ENCODE measurements around the gene RAB30. TPM values are rescaled to one million over a fixed set of nuclear protein-coding genes. Genes with fewer than 3 reads are reported as not detected.
"Not testable (repeated sequence)": the region's sequence is repeated elsewhere in the genome, so short reads cannot be mapped to it uniquely, and the experiment has no call there.

RAB30 gene
- total and polyA plus RNA-seq, 2 donors (not counting 3 experiments of a cell fraction or from before 2014, with no cell fraction given) = 4.1 to 14.6 TPM

GRCh38 chr11:82945682-82946081 lies 126.0 kb downstream of the RAB30 start:
- TF ChIP-seq MAX (IDR thresholded peaks at IDR 0.05; ENCODE audit: insufficient read depth, insufficient read length) = no peak
- no peaks in the 10 kb centered on the region for H3K4me1 ChIP-seq (ENCODE audit: control insufficient read depth, extremely low read depth, insufficient read depth, low read length)
- dilution Hi-C loops (cut with MboI; ENCODE audit: extremely low pct_ligation_motif_present, low sequenced_read_pairs) (no loop called here), intact Hi-C loops (cut with micrococcal nuclease) (no loop called here)
- H3K4me3 ChIP-seq (replicated peaks in 1 of 3; ENCODE audit: insufficient read depth in 1 of 3, low read depth in 1 of 3, low read length in 3 of 3) = no peak overlapping the region
- no peaks in the 10 kb centered on the region for H3K36me3 ChIP-seq (ENCODE audit: control insufficient read depth in 2 of 2, extremely low read depth in 1 of 2, insufficient read depth in 2 of 2, low read length in 2 of 2)
- CTCF ChIA-PET = interaction anchor here (0.6 to 1.7 kb wide), 5 partner anchors 10 to 143 kb away, joined by 3 to 7 read pairs (median 3); no protein-coding TSS in a partner anchor
- DNase-seq (ENCODE audit: low read depth, low spot score) (no peak), FAIRE-seq (no peak)
- H3K9me1 ChIP-seq (replicated peaks; ENCODE audit: control insufficient read depth, extremely low read depth, insufficient read depth, low read length) = no peaks in the 10 kb centered on the region
- no peaks in the 10 kb centered on the region for H3K79me2 ChIP-seq (ENCODE audit: control insufficient read depth, insufficient read depth, low read length)
- H3K27me3 ChIP-seq (ENCODE audit: control insufficient read depth in 2 of 2, insufficient read depth in 2 of 2, low read length in 2 of 2) = no peaks in the 10 kb centered on the region
- BruUV-seq (replicated peaks) = no TSS peak
- no peak overlapping the region for H3K4me2 ChIP-seq (ENCODE audit: insufficient read depth, low read length)
- POLR2A ChIA-PET = no interaction called here
- no peak overlapping the region for H2AFZ ChIP-seq (ENCODE audit: low read depth, low read length)
- H3K27ac ChIP-seq (ENCODE audit: insufficient read depth, low read depth, low read length) = no peak overlapping the region
- no peak overlapping the region for H3K9ac ChIP-seq (replicated peaks; ENCODE audit: extremely low read depth, insufficient read depth, low read length)
- H3K9me3 ChIP-seq (replicated peaks; ENCODE audit: control insufficient read depth, insufficient read depth, low read length) = no peaks in the 10 kb centered on the region
- no peaks in the 10 kb centered on the region for H4K20me1 ChIP-seq (replicated peaks; ENCODE audit: control insufficient read depth, extremely low read depth, insufficient read depth, low read length)

DNA sequence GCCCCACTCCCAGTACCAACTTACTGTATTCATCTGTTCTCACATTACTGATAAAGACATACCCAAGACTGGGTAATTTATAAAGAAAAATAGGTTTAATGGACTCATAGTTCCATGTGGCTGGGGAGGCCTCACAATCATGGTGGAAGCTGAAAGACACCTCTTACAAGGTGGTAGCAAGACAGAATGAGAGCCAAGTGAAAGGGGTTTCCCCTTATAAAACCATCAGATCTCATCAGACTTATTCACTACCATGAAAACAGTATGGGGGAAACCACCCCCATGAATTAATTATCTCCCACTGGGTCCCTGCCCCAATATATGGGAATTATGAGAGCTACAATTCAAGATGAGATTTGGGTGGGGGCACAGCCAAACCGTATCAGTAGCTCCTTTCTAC lies 126.7 kb downstream of the RAB30 start:
- dilution Hi-C loops (cut with MboI; ENCODE audit: extremely low pct_ligation_motif_present, low sequenced_read_pairs); H3K9me3 ChIP-seq (replicated peaks; ENCODE audit: control insufficient read depth, insufficient read depth, low read length); H3K4me1 ChIP-seq (ENCODE audit: control insufficient read depth, extremely low read depth, insufficient read depth, low read length); H4K20me1 ChIP-seq (replicated peaks; ENCODE audit: control insufficient read depth, extremely low read depth, insufficient read depth, low read length); H2AFZ ChIP-seq (ENCODE audit: low read depth, low read length); H3K36me3 ChIP-seq (ENCODE audit: control insufficient read depth in 2 of 2, extremely low read depth in 1 of 2, insufficient read depth in 2 of 2, low read length in 2 of 2); H3K9ac ChIP-seq (replicated peaks; ENCODE audit: extremely low read depth, insufficient read depth, low read length); H3K27me3 ChIP-seq (ENCODE audit: control insufficient read depth in 2 of 2, insufficient read depth in 2 of 2, low read length in 2 of 2); H3K4me2 ChIP-seq (ENCODE audit: insufficient read depth, low read length); intact Hi-C loops (cut with micrococcal nuclease); BruUV-seq (replicated peaks); H3K27ac ChIP-seq (ENCODE audit: insufficient read depth, low read depth, low read length); H3K4me3 ChIP-seq (replicated peaks in 1 of 3; ENCODE audit: insufficient read depth in 1 of 3, low read depth in 1 of 3, low read length in 3 of 3); H3K79me2 ChIP-seq (ENCODE audit: control insufficient read depth, insufficient read depth, low read length); FAIRE-seq; DNase-seq (ENCODE audit: low read depth, low spot score); H3K9me1 ChIP-seq (replicated peaks; ENCODE audit: control insufficient read depth, extremely low read depth, insufficient read depth, low read length); POLR2A ChIA-PET: not testable (repeated sequence)
- CTCF ChIA-PET = interaction anchor here (1.7 kb wide), 2 partner anchors 10 to 18 kb away, joined by 4 to 7 read pairs; no protein-coding TSS in a partner anchor
